HepG2 (cell line): ENCODE measurements around the gene CES3. TPM values are rescaled to one million over a fixed set of nuclear protein-coding genes. Genes with fewer than 3 reads are reported as not detected.
A peak's percentile ranks its signal among the peaks of the same experiment; 100 is the strongest.

Experiments used
- ATAC-seq: fragments of 200-7000 bp; cut with Tn5 transposase; 3 replicates; pipeline ENCODE4 v1.9.1; 2020; ENCODE audit warnings: mild to moderate bottlenecking, moderate library complexity
- BruUV-seq: library from RNA; stranded (reverse); fragments of 400-500 nt; replicated peaks from 2 replicates; lab custom pipeline; 2021; lab: Mats Ljungman, UMichigan
- CTCF ChIA-PET: fragments of 300-600 bp; formaldehyde crosslinking; extraction: SDS; loops from one replicate; lab custom pipeline; 2021; ENCODE audit warnings: low total read pairs, inconsistent platforms, low intra/inter-chr PET ratio; lab: Yijun Ruan, JAX
- POLR2A ChIA-PET: fragments of 350-600 bp; sonication (Branson Sonifier 250); formaldehyde crosslinking; loops from one replicate; lab custom pipeline; 2020; ENCODE audit warnings: antibody characterized with exemption, inconsistent platforms; lab: Yijun Ruan, JAX
- DNase-seq: peaks from one replicate; pipeline ENCODE4 v3.0.0-alpha.2; 2015; ENCODE audit warnings: low spot score
- FAIRE-seq: peaks from 3 replicates; lab custom pipeline; 2011; peaks lifted over from hg19 to GRCh38; lab: Jason Lieb, UNC
- H2AFZ ChIP-seq: one replicate; pipeline ENCODE4 v1.6.1; 2011; ENCODE audit warnings: low read length, inconsistent platforms
- H3K27ac ChIP-seq: fragments of 300-600 bp; 3 replicates; pipeline ENCODE4 v1.8.0; 2011; ENCODE audit warnings: mixed run types, mild to moderate bottlenecking, mixed read lengths, low read length, inconsistent platforms; ENCODE audit not compliant: insufficient read depth; ENCODE audit errors: extremely low read length
- H3K27me3 ChIP-seq, 2 experiments: fragments of 200-600 bp in 1 of 2; 2 replicates in 1 of 2; 3 replicates in 1 of 2; pipeline versions ENCODE4 v1.6.0 to v1.8.0; 2011; ENCODE audit warnings: low read length in 2 of 2, mild to moderate bottlenecking in 2 of 2, moderate library complexity in 2 of 2, inconsistent platforms in 1 of 2; ENCODE audit not compliant: insufficient read depth in 2 of 2, control insufficient read depth in 1 of 2
- H3K36me3 ChIP-seq, 2 experiments: fragments of 200-600 bp in 1 of 2; replicated peaks in 1 of 2; 2 replicates in 1 of 2; 3 replicates in 1 of 2; pipeline versions ENCODE4 v1.5.1 to v1.8.0; 2011; ENCODE audit warnings: low read length in 2 of 2, inconsistent platforms in 1 of 2; ENCODE audit not compliant: insufficient read depth in 2 of 2, control insufficient read depth in 1 of 2
- H3K4me1 ChIP-seq: 2 replicates; pipeline ENCODE4 v1.5.1; 2012; ENCODE audit warnings: low read length, inconsistent platforms; ENCODE audit not compliant: insufficient read depth
- H3K4me2 ChIP-seq: 2 replicates; pipeline ENCODE4 v1.6.0; 2011; ENCODE audit warnings: low read depth, low read length, inconsistent platforms
- H3K4me3 ChIP-seq, 3 experiments: fragments of 200-600 bp in 1 of 3; sonication (generic), shearing (Covaris generic) in 1 of 3; replicated peaks in 1 of 3; 2 replicates each; pipeline ENCODE4 v1.5.1; 2011 to 2016; ENCODE audit warnings: low read length in 3 of 3, inconsistent platforms in 2 of 3, low read depth in 2 of 3, mild to moderate bottlenecking in 2 of 3, control low read depth in 1 of 3, mixed read lengths in 1 of 3; ENCODE audit not compliant: insufficient read depth in 1 of 3
- H3K79me2 ChIP-seq: one replicate; pipeline ENCODE4 v1.6.1; 2011; ENCODE audit warnings: low read length, inconsistent platforms; ENCODE audit not compliant: insufficient read depth
- H3K9ac ChIP-seq: 2 replicates; pipeline ENCODE4 v1.6.0; 2011; ENCODE audit warnings: mild to moderate bottlenecking, low read depth, low read length, inconsistent platforms; ENCODE audit not compliant: insufficient read depth
- H3K9me3 ChIP-seq: 2 replicates; pipeline ENCODE4 v1.5.1; 2012; ENCODE audit warnings: mild to moderate bottlenecking, low read length
- H4K20me1 ChIP-seq: 2 replicates; pipeline ENCODE4 v1.6.0; 2011; ENCODE audit warnings: inconsistent platforms, mild to moderate bottlenecking, low read length, moderate library complexity; ENCODE audit not compliant: insufficient read depth
- FOXK1 ChIP-seq: sonication (generic); formaldehyde crosslinking; IDR thresholded peaks from 2 replicates; pipeline ENCODE4 v1.4.0; 2020; ENCODE audit warnings: low read depth, missing genetic modification reagents, borderline replicate concordance
- HDAC1 ChIP-seq: sonication (generic); formaldehyde crosslinking; IDR thresholded peaks from 2 replicates; pipeline ENCODE4 v1.5.1; 2020; ENCODE audit warnings: mild to moderate bottlenecking, missing genetic modification reagents
- KAT2B ChIP-seq: fragments of 150-350 bp; IDR thresholded peaks from 2 replicates; pipeline ENCODE4 v1.6.1; 2014; ENCODE audit warnings: low read depth, low read length, borderline replicate concordance
- MIXL1 ChIP-seq: IDR thresholded peaks from 2 replicates; pipeline ENCODE4 v1.6.1; 2016
- MZF1 ChIP-seq: sonication (generic); formaldehyde crosslinking; IDR thresholded peaks from 2 replicates; pipeline ENCODE4 v1.8.1; 2023; ENCODE audit warnings: mild to moderate bottlenecking, missing genetic modification reagents, borderline replicate concordance
- NONO ChIP-seq, 2 experiments: fragments of 450-650 bp in 1 of 2; sonication (generic) in 1 of 2; formaldehyde crosslinking in 1 of 2; IDR thresholded peaks in 1 of 2; conservative IDR thresholded peaks in 1 of 2; 2 replicates each; pipeline versions ENCODE4 v1.6.1 to v1.8.0; 2017 to 2022; ENCODE audit warnings: mild to moderate bottlenecking in 1 of 2, missing genetic modification reagents in 1 of 2, moderate library complexity in 1 of 2
- SALL1 ChIP-seq: sonication (generic); formaldehyde crosslinking; IDR thresholded peaks from 2 replicates; pipeline ENCODE4 v1.8.0; 2022; ENCODE audit warnings: mild to moderate bottlenecking, missing genetic modification reagents
- ZBTB7A ChIP-seq: sonication (generic); formaldehyde crosslinking; IDR thresholded peaks from 2 replicates; pipeline ENCODE4 v1.8.0; 2022; ENCODE audit warnings: mild to moderate bottlenecking, missing genetic modification reagents
- ZBTB7B ChIP-seq: sonication (generic); formaldehyde crosslinking; IDR thresholded peaks from 2 replicates; pipeline ENCODE4 v1.4.0; 2020; ENCODE audit warnings: missing genetic modification reagents
- ZFP36 ChIP-seq: fragments of 150-350 bp; IDR thresholded peaks from 2 replicates; pipeline ENCODE4 v1.6.1; 2018; ENCODE audit warnings: borderline replicate concordance, low read length, low read depth; ENCODE audit not compliant: partially characterized antibody
- ZFX ChIP-seq: sonication (generic); formaldehyde crosslinking; IDR thresholded peaks from 2 replicates; pipeline ENCODE4 v1.4.0; 2020; ENCODE audit warnings: mild to moderate bottlenecking, low read depth, missing genetic modification reagents, moderate library complexity
- ZFY ChIP-seq: sonication (generic); formaldehyde crosslinking; IDR thresholded peaks from 2 replicates; pipeline ENCODE4 v1.4.0; 2020; ENCODE audit warnings: missing genetic modification reagents
- ZNF124 ChIP-seq: sonication (generic); formaldehyde crosslinking; IDR thresholded peaks from 2 replicates; pipeline ENCODE4 v1.4.0; 2020; ENCODE audit warnings: missing genetic modification reagents
- ZNF235 ChIP-seq: sonication (generic); formaldehyde crosslinking; IDR thresholded peaks from 2 replicates; pipeline ENCODE4 v1.8.1; 2023; ENCODE audit warnings: mild to moderate bottlenecking, missing genetic modification reagents, borderline replicate concordance
- ZNF354B ChIP-seq: sonication (generic); formaldehyde crosslinking; IDR thresholded peaks from 2 replicates; pipeline ENCODE4 v1.8.0; 2022; ENCODE audit warnings: mild to moderate bottlenecking, missing genetic modification reagents
- ZNF768 ChIP-seq: sonication (generic); formaldehyde crosslinking; IDR thresholded peaks from 2 replicates; pipeline ENCODE4 v1.4.0; 2020; ENCODE audit warnings: missing genetic modification reagents
- ZNF776 ChIP-seq: sonication (generic); formaldehyde crosslinking; IDR thresholded peaks from 2 replicates; pipeline ENCODE4 v1.4.0; 2020; ENCODE audit warnings: mild to moderate bottlenecking, missing genetic modification reagents
- ZNF841 ChIP-seq: sonication (generic); formaldehyde crosslinking; IDR thresholded peaks from 2 replicates; pipeline ENCODE4 v1.8.1; 2023; ENCODE audit warnings: missing genetic modification reagents, borderline replicate concordance
- WGBS: methylation state at CpG from one replicate; pipeline ENCODE4 v1.1.6; 2017; ENCODE audit warnings: low lambda C conversion rate; 5-methylcytosine and 5-hydroxymethylcytosine counted together
- in situ Hi-C: cut with HindIII; loops from 2 replicates; pipeline ENCODE4 v1.10.0; 2017; ENCODE audit warnings: low pct_unique_long_range_greater_than_20kb; ENCODE audit not compliant: extremely low pct_ligation_motif_present
- intact Hi-C: fragments of 100-400 bp; cut with micrococcal nuclease; formaldehyde crosslinking; loops from one replicate; pipeline ENCODE4 v1.10.0; 2022; ENCODE audit not compliant: unreplicated experiment
- polyA plus RNA-seq, 8 experiments: library from polyadenylated mRNA; depleted of rRNA in 3 of 8; stranded (reverse) in 7 of 8; unstranded in 1 of 8; fragments of >200 nt; fragmentation: Illumina TruSeq in 4 of 8; extraction: Trizol in 4 of 8; gene quantifications; 2 replicates each; pipeline versions ENCODE4 v1.2.1 to v1.2.3, GENCODE V29; 2011 to 2016; ENCODE audit warnings: low read depth in 4 of 8, missing spikeins in 1 of 8, mixed read lengths in 1 of 8; ENCODE audit not compliant: insufficient read depth in 1 of 8
- total RNA-seq, 5 experiments: library from RNA; depleted of rRNA; stranded (reverse); fragments of >200 nt; fragmentation: Illumina TruSeq; extraction: Trizol; gene quantifications; 2 replicates each; pipeline ENCODE4 v1.2.3, GENCODE V29; 2016; ENCODE audit warnings: low read depth in 1 of 5
- TF ChIP-seq, protein P1 (sequence below): IDR thresholded peaks from 2 replicates; pipeline ENCODE4 v1.6.1; 2012; ENCODE audit warnings: inconsistent platforms
- TF ChIP-seq, protein P2 (sequence below): sonication (generic); formaldehyde crosslinking; IDR thresholded peaks from 2 replicates; pipeline ENCODE4 v1.8.1; 2023; ENCODE audit warnings: mild to moderate bottlenecking, moderate library complexity, missing genetic modification reagents
- TF ChIP-seq, protein P3 (sequence below): sonication (generic); formaldehyde crosslinking; IDR thresholded peaks from 2 replicates; pipeline ENCODE4 v1.8.1; 2023; ENCODE audit warnings: missing genetic modification reagents, mild to moderate bottlenecking, borderline replicate concordance
- TF ChIP-seq, protein P4 (sequence below): sonication (generic); formaldehyde crosslinking; IDR thresholded peaks from 2 replicates; pipeline ENCODE4 v1.4.0; 2020; ENCODE audit warnings: missing genetic modification reagents

The CES3 gene
- total and polyA plus RNA-seq, 2 of the 13 experiments (the other 11 are each of a cell fraction or from before 2014, with no cell fraction given): 6.6 to 17.4 TPM

DNA sequence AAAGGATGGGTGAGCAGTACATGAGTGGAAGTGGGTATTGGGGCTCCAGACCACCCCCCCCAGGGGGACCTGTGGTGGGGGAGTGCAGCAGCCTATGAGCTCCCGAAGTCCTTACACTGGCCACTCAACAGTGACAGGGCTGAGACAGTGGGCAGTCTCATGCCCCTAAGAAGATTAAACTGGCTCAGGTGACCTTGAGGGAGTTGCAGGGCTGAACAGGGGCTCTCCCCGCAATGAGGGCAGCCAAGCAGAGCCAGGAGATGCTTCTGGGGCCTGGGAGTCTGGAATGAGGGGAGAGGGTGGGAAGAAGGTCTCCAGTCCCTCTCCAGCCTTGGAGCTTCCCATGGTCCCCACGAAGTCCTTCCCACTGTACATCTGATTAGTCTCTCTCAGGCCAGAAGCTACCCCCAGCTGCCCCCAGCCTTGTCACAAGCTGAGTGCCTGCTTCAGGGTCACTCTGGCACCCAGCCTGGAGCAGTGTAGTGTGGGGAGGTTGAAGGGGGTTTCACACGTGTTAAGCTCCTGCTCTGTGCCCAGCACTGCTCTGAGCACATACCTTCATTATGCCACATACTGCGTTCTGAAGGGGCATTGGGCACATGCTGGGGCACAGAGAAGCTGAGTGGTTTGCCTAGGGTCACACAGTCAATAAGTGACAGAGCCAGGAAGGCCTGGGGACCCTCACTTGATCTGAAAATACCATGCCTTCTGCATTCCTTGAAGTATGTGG is 41.3 kb upstream of the CES3 start:
- no peak overlapping the region for H2AFZ ChIP-seq
- intact Hi-C loops: no loop called here
- no TSS peak for BruUV-seq
- no peak overlapping the region for H3K9ac ChIP-seq
- no peaks in the 10 kb centered on the region for H3K79me2 ChIP-seq
- CTCF ChIA-PET: no interaction called here
- DNase-seq (no peak), ATAC-seq (no peak), FAIRE-seq (no peak)
- H3K36me3 ChIP-seq: no peaks in the 10 kb centered on the region
- POLR2A ChIA-PET: interaction anchor here (1.8 to 7.3 kb wide), 5 partner anchors 10 to 18 kb away, joined by 5 to 86 read pairs (median 11); partner anchors contain the start of gene CIAO2B
- H3K4me3 ChIP-seq: no peak overlapping the region
- H4K20me1 ChIP-seq: no peaks in the 10 kb centered on the region
- WGBS: 22% methylated on average over 5 of the region's 5 CpGs
- no peaks in the 10 kb centered on the region for H3K9me3 ChIP-seq
- in situ Hi-C loops: no loop called here
- H3K27ac ChIP-seq: no peak overlapping the region
- H3K4me2 ChIP-seq: peak overlapping the region; percentile 64; the same call in 1 of the 2 replicates
- H3K27me3 ChIP-seq: peaks cover 0 to 4% of the 10 kb centered on the region in 2 experiments; a peak in 3 of 5 replicates
- peaks cover 34% of the 10 kb centered on the region for H3K4me1 ChIP-seq
- TF ChIP-seq, protein P1, sequence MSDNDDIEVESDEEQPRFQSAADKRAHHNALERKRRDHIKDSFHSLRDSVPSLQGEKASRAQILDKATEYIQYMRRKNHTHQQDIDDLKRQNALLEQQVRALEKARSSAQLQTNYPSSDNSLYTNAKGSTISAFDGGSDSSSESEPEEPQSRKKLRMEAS: no peak
- TF ChIP-seq ZNF235 (CRISPR knock-in tag): no peak
- TF ChIP-seq SALL1 (CRISPR knock-in tag): no peak
- no peak for TF ChIP-seq ZFX (CRISPR knock-in tag)
- TF ChIP-seq, protein P2, sequence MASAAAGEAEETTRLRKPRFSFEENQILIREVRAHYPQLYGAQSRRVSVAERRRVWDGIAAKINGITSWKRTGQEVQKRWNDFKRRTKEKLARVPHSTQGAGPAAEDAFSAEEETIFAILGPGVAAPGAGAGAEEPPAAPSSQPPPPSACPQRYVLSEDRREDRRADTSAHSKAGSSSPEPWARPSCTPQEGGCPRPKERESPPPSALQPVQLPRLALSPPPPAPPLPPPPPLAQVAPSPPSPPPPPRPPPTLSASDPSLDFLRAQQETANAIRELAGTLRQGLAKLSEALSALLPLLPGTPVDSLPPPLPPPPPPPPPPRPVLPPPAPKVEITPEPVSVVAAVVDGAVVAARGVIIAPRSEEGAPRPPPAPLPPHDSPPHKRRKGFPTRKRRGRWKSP (CRISPR knock-in tag): no peak
- TF ChIP-seq ZNF768 (CRISPR knock-in tag): peak; percentile 80
- TF ChIP-seq ZNF776 (CRISPR knock-in tag): no peak
- no peak for TF ChIP-seq ZFP36
- no peak for TF ChIP-seq ZNF124
- TF ChIP-seq, protein P3, sequence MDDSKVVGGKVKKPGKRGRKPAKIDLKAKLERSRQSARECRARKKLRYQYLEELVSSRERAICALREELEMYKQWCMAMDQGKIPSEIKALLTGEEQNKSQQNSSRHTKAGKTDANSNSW (CRISPR knock-in tag): no peak
- TF ChIP-seq, protein P4, sequence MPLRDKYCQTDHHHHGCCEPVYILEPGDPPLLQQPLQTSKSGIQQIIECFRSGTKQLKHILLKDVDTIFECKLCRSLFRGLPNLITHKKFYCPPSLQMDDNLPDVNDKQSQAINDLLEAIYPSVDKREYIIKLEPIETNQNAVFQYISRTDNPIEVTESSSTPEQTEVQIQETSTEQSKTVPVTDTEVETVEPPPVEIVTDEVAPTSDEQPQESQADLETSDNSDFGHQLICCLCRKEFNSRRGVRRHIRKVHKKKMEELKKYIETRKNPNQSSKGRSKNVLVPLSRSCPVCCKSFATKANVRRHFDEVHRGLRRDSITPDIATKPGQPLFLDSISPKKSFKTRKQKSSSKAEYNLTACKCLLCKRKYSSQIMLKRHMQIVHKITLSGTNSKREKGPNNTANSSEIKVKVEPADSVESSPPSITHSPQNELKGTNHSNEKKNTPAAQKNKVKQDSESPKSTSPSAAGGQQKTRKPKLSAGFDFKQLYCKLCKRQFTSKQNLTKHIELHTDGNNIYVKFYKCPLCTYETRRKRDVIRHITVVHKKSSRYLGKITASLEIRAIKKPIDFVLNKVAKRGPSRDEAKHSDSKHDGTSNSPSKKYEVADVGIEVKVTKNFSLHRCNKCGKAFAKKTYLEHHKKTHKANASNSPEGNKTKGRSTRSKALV (CRISPR knock-in tag): no peak
- TF ChIP-seq HDAC1 (CRISPR knock-in tag): peak; percentile 14; the same call in 1 of the 2 replicates
- TF ChIP-seq ZBTB7B: no peak
- TF ChIP-seq NONO (IDR thresholded peaks at IDR 0.05): no peak
- TF ChIP-seq NONO (CRISPR knock-in tag; conservative IDR thresholded peaks at IDR 0.05): no peak
- no peak for TF ChIP-seq MIXL1 (CRISPR knock-in tag)
- no peak for TF ChIP-seq FOXK1
- no peak for TF ChIP-seq KAT2B
- TF ChIP-seq ZNF354B (CRISPR knock-in tag): no peak
- no peak for TF ChIP-seq ZFY (CRISPR knock-in tag)
- TF ChIP-seq ZNF841 (CRISPR knock-in tag): no peak
- TF ChIP-seq ZBTB7A (CRISPR knock-in tag): 0 out of 2 replicates have a peak, but pooled peaks have one; percentile 9
- TF ChIP-seq MZF1: no peak
